Stimulated activated CD4-positive, alpha-beta T cell treated with anti-CD3 and anti-CD28 coated beads, Interleukin-12 subunit alpha, Interleukin-12 subunit beta, amount 100 ng/mL, for 48 hours (primary cell): Measurements from ENCODE around the gene CCP110.

Source experiments
- DNase-seq, 3 donors: peaks; one replicate each; pipeline ENCODE4 v3.0.0-alpha.2; 2020; ENCODE audit warnings: low read depth in 2 of 3, low spot score in 1 of 3

Gene CCP110

GRCh38 chr16:19599968-19600716 is 76.4 kb downstream of the CCP110 start:
- no peak for DNase-seq

GRCh38 chr16:19601083-19601976 is 77.6 kb downstream of the CCP110 start:
- peak in 2 of 3 donors; percentile 7 to 15 for DNase-seq
